NCI-H526 treated with DMSO at 0.1 percent for 48 hours (cell line): Measurements from ENCODE around the gene TMC1.

Source experiments
- DNase-seq: peaks from one replicate; lab custom pipeline; 2025; lab: John Stamatoyannopoulos, UW

The TMC1 gene

DNA sequence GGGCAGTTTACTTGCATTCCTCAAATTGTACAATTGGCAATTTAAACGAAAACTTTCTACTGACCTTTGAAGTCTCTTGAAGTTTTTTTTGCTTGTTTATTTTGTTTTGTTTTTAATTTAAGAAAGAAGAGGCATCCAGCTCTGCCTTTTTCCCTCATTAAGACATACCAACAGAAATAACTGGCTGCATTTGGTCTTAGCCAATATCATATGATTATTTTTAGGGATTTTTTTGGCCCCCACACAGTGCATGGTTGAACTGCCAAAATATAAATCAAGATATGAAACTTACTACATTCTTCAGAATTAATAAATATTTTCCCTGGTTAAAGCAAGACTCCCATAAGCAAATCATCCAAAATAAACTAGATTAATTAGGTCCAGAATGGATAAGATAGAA, 352.0 kb downstream of the TMC1 start:
- DNase-seq: no peak

DNA sequence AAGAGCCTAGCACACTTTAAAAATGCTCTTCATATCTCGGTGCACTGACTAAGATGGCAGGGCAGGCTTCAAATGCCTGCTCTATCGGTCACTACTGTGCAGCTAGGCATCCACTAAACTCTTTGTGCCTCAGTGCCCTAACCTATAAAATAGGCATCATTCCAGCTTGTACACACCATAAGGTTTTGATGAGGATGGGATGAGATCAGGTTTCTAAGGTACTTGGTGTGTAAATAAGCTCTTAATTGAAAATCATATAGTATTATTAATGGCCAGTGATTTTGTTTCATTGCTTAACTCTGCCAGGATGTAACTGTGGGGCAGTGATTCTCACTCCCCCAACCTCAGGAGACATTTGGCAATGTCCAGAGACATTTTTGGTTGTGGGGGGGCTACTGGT, 352.9 kb downstream of the TMC1 start:
- no peak for DNase-seq

DNA sequence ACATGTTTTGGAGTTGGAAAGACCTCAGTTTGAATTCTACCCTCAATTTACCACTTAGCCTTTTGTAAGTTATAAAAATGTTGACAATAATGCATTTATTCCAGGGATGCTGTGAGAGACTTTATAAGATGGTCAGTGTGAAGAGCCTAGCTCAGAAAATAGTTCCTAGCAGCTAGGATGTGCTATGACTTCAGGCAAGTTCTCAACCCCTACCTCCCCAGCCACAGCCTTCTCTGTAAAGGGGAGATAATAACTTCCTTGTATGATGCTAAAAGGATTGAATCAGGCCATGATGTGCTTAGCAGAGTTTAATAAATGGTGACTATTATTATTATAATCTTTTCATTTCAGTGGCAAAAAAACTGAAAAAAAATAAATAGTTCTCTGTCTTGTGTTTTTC, 353.8 kb downstream of the TMC1 start:
- DNase-seq: no peak

DNA sequence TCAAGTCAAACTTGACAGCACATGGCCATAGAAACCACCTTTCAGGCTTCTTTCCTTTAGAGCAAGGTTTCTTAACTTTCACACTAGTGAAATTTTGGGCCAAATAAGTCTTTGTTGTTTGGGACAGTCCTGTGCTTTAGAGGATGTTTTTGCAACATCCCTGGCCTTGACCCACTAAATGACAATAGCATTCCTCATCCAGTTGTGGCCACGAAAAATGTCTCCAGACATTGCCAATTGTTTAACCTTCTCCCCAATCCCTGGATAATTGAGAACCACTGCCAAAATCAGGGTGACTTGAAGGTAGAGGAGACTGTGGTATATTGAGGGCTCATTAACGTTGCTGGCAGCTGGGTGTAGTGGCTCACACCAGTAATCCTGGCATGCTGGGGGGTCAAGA, 359.4 kb downstream of the TMC1 start:
- no peak for DNase-seq

DNA sequence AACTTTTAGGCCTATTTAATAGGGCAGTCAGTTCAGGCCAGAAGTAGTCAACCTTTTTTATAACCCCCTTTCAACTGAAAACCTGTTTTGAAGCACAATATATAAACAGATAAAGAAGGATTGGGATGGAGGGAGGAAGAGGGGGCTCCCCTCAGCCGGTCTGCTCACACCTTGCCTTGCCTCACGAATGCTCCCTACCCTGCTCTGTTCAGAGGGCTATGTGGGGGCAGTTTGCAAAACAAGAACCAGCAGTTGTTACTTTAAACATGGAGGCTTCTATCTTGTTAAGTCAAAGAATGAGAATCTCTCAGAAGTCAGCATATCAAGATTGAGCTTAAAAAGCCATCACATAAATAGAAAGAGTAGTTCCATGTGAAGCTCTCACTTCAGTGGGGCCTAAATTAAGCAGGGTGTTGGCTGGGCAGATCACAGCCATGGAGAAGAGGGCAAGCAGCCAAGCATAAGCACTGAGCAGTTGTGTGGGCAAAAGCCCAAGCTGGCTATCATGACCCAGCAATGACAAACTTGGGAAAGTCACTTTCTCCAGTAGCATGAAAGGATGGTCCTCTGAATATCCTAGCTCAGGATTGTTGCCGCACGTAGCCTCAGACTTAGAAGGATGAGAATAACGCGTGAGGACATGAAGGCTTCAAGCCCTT, 360.8 kb downstream of the TMC1 start:
- DNase-seq: no peak

DNA sequence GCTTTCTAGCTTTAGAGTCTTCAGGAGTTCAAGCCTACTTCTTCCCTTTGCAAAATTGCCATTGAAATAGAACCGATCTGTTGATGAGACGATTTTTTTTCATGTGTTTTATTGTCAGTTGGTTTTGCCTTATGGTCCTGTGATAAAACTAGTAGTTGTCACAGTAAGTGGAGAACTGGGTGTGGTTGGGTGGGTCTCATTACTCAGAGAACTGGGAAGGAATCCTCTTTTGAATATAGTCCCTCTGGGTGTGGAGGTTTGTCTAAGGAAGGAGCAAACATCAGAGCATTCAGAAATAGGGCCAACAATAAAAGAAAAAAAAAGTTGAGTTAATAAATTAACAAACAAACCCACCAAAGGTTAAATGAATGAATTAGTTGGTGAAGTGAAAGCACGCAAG, 362.5 kb downstream of the TMC1 start:
- no peak for DNase-seq

DNA sequence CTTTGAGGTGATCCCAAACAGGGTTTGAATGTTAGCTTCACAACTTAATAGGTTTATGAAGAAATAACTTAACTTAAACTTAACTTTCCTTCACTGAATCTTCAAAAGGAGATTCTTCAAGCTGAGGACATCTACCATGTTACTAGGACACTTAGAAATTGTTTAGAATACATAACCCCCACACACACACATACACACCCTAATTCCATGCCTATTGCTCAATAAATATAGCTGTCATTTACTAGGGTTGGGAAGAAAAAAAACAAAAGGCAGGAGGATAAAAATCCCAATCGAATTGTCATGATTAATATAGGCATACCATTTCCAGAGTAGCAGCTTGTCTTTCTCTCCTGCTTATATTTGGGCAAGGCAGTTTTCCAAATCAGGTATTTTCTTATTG, 363.1 kb downstream of the TMC1 start:
- DNase-seq: no peak
